Measurements from ENCODE around the gene SAXO2.
"Not testable (repeated sequence)": the region's sequence is repeated elsewhere in the genome, so short reads cannot be mapped to it uniquely, and the experiment has no call there.

SAXO2 gene

GRCh38 chr15:82262422-82263026 lies at the start of gene SAXO2, which contains the start of gene EFL1:
Gene SAXO2 (plus strand): TSS chr15:82262818. CDS start chr15:82262880, 62 bp downstream.
Gene EFL1 (minus strand): TSS chr15:82262734. CDS start chr15:82261778, 956 bp downstream.
- peak; percentile 31 for DNase-seq

- DNase-seq = not testable (repeated sequence)
These were observed 46.5 kb upstream of the SAXO2 start for GRCh38 chr15:82216092-82216491.

GRCh38 chr15:82221535-82221934 lies 41.1 kb upstream of the SAXO2 start:
- DNase-seq = not testable (repeated sequence)

GRCh38 chr15:82228750-82229149 lies 33.9 kb upstream of the SAXO2 start:
- DNase-seq = no peak

GRCh38 chr15:82231233-82231632 lies 31.4 kb upstream of the SAXO2 start:
- no peak for DNase-seq

GRCh38 chr15:82231842-82232241 lies 30.8 kb upstream of the SAXO2 start:
- no peak for DNase-seq

- not testable (repeated sequence) for DNase-seq
These were observed 24.6 kb upstream of the SAXO2 start for GRCh38 chr15:82237944-82238534.

- no peak for DNase-seq
These were observed 22.8 kb upstream of the SAXO2 start for GRCh38 chr15:82239685-82240391.

- not testable (repeated sequence) for DNase-seq
These were observed 20.6 kb upstream of the SAXO2 start for GRCh38 chr15:82241836-82242499.

GRCh38 chr15:82243644-82244043 lies 19.0 kb upstream of the SAXO2 start:
- not testable (repeated sequence) for DNase-seq

GRCh38 chr15:82245956-82246355 lies 16.7 kb upstream of the SAXO2 start:
- not testable (repeated sequence) for DNase-seq

GRCh38 chr15:82248261-82248660 lies 14.4 kb upstream of the SAXO2 start:
- not testable (repeated sequence) for DNase-seq

- peak; percentile 4 for DNase-seq
These were observed 824 bp upstream of the SAXO2 start for GRCh38 chr15:82261566-82262421.

- DNase-seq = peak; percentile 66
These were observed 732 bp downstream of the SAXO2 start for GRCh38 chr15:82263350-82263749.

GRCh38 chr15:82267137-82267536 lies 4.5 kb downstream of the SAXO2 start:
- DNase-seq = not testable (repeated sequence)

- DNase-seq = not testable (repeated sequence)
These were observed 5.8 kb downstream of the SAXO2 start for GRCh38 chr15:82268454-82268853.

GRCh38 chr15:82272154-82272553 lies 9.5 kb downstream of the SAXO2 start:
- DNase-seq = no peak

- DNase-seq = no peak
These were observed 12.8 kb downstream of the SAXO2 start for GRCh38 chr15:82275410-82275809.

- not testable (repeated sequence) for DNase-seq
These were observed 18.7 kb downstream of the SAXO2 start for GRCh38 chr15:82281276-82281675.

GRCh38 chr15:82282386-82282785 lies 19.8 kb downstream of the SAXO2 start:
- DNase-seq = not testable (repeated sequence)

- DNase-seq = not testable (repeated sequence)
These were observed 21.8 kb downstream of the SAXO2 start for GRCh38 chr15:82284381-82284780.

- not testable (repeated sequence) for DNase-seq
These were observed 23.9 kb downstream of the SAXO2 start for GRCh38 chr15:82286475-82286874.

Data from SHP77 treated with DMSO at 0.1 percent for 48 hours (cell line).